Cardiac muscle cell (in vitro differentiated cells and primary cell): ENCODE data around the gene MIF4GD. TPM values are rescaled to one million over a fixed set of nuclear protein-coding genes. Genes with fewer than 3 reads are reported as not detected.

Experiments used
- DNase-seq, 2 donors: peaks; one replicate each; pipeline versions ENCODE4 v3.0.0 to v3.0.0-alpha.2; 2010 to 2017; ENCODE audit warnings: low read depth in 1 of 2, low spot score in 1 of 2
- H3K27ac ChIP-seq: fragments of 200-600 bp; sonication (generic); 2 replicates; pipeline ENCODE4 v1.5.1; 2016
- H3K27me3 ChIP-seq: fragments of 200-600 bp; sonication (generic); 2 replicates; pipeline ENCODE4 v1.6.0; 2016; ENCODE audit warnings: control low read depth
- H3K36me3 ChIP-seq: fragments of 200-600 bp; sonication (generic); 2 replicates; pipeline ENCODE4 v1.5.1; 2016; ENCODE audit warnings: control low read depth
- H3K4me1 ChIP-seq: fragments of 200-600 bp; sonication (generic); 2 replicates; pipeline ENCODE4 v1.8.1; 2017; ENCODE audit warnings: low read depth, mild to moderate bottlenecking, mixed run types
- H3K4me3 ChIP-seq: fragments of 200-600 bp; sonication (generic); 2 replicates; pipeline ENCODE4 v1.5.1; 2016; ENCODE audit warnings: mild to moderate bottlenecking
- H3K9me3 ChIP-seq: fragments of 200-600 bp; sonication (generic); 2 replicates; pipeline ENCODE4 v1.5.1; 2017; ENCODE audit warnings: low read depth, mild to moderate bottlenecking, control low read depth
- CTCF ChIP-seq: IDR thresholded peaks from 2 replicates; pipeline ENCODE4 v1.5.1; 2012; ENCODE audit warnings: low read depth, mild to moderate bottlenecking, low read length
- polyA plus RNA-seq: library from polyadenylated mRNA; unstranded; fragments of >200 nt; fragmentation: Nextera tagmentation; extraction: Ambion mirVana; gene quantifications from 2 replicates; pipeline ENCODE4 v1.2.1, GENCODE V29; 2016
- total RNA-seq: library from RNA; depleted of rRNA; stranded (reverse); fragments of >200 nt; gene quantifications from 2 replicates; pipeline ENCODE4 v1.2.3, GENCODE V29; 2016

The MIF4GD gene
- total and polyA plus RNA-seq, 2 experiments from 2014 or later: 35.6 to 75.8 TPM

GRCh38 chr17:75266316-75267152 lies 4.5 kb downstream of the MIF4GD start:
- TF ChIP-seq CTCF: no peak
- Histone ChIP-seq H3K27ac (peak overlapping the region; percentile 53), H3K9me3 (no peaks in the 10 kb centered on the region), H3K36me3 (peaks cover 9% of the 10 kb centered on the region), H3K27me3 (no peaks in the 10 kb centered on the region), H3K4me1 (peaks cover 6% of the 10 kb centered on the region), H3K4me3 (no peak overlapping the region)
- DNase-seq: no peak

- H3K4me1 ChIP-seq: peaks cover 6% of the 10 kb centered on the region
- no peaks in the 10 kb centered on the region for H3K27me3 ChIP-seq
- H3K36me3 ChIP-seq: peaks cover 9% of the 10 kb centered on the region
- TF ChIP-seq CTCF: no peak
- DNase-seq: no peak
- H3K27ac ChIP-seq: no peak overlapping the region
- no peak overlapping the region for H3K4me3 ChIP-seq
- H3K9me3 ChIP-seq: no peaks in the 10 kb centered on the region
Measured at GRCh38 chr17:75265614-75266315, 5.3 kb downstream of the MIF4GD start.

- H3K9me3 ChIP-seq: no peaks in the 10 kb centered on the region
- no peak for TF ChIP-seq CTCF
- H3K4me3 ChIP-seq: peak overlapping the region; percentile 91
- peak overlapping the region; percentile 99 for H3K27ac ChIP-seq
- peaks cover 14% of the 10 kb centered on the region for H3K4me1 ChIP-seq
- H3K27me3 ChIP-seq: no peaks in the 10 kb centered on the region
- peaks cover 9% of the 10 kb centered on the region for H3K36me3 ChIP-seq
- DNase-seq: no peak
Measured at GRCh38 chr17:75263055-75263454, 8.0 kb downstream of the MIF4GD start.

GRCh38 chr17:75262112-75262606 lies 8.9 kb downstream of the MIF4GD start:
- no peaks in the 10 kb centered on the region for H3K9me3 ChIP-seq
- no peak for TF ChIP-seq CTCF
- peaks cover 14% of the 10 kb centered on the region for H3K4me1 ChIP-seq
- H3K36me3 ChIP-seq: peaks cover 9% of the 10 kb centered on the region
- peak overlapping the region; percentile 99 for H3K27ac ChIP-seq
- H3K4me3 ChIP-seq: peak overlapping the region; percentile 91
- H3K27me3 ChIP-seq: no peaks in the 10 kb centered on the region
- DNase-seq: peak in 1 of 2 donors; percentile 35

- TF ChIP-seq CTCF: no peak
- DNase-seq: peak; percentile 95 to 96
- Histone ChIP-seq H3K27ac (peak within 1 kb of the TSS; percentile 99), H3K9me3 (no peaks in the 10 kb centered on the region), H3K27me3 (no peaks in the 10 kb centered on the region), H3K4me1 (peaks cover 14% of the 10 kb centered on the region), H3K36me3 (peaks cover 9% of the 10 kb centered on the region), H3K4me3 (peak within 1 kb of the TSS; percentile 91)
Measured at GRCh38 chr17:75261336-75262111, 9.5 kb downstream of the MIF4GD start, which contains the start of the genes GGA3 and MRPS7. TSS of gene GGA3 (minus strand) at chr17:75261606. CDS start at chr17:75261587, 19 bp downstream. TSS of gene MRPS7 (plus strand) at chr17:75261879. CDS start at chr17:75261901, 22 bp downstream.
